Measurements from ENCODE around the gene ETV6.

- TF ChIP-seq CTCF (IDR thresholded peaks at IDR 0.05; ENCODE audit: borderline replicate concordance, extremely low read depth, low read length, poor library complexity, severe bottlenecking) (peak; percentile 4), EZH2 (IDR thresholded peaks at IDR 0.05; ENCODE audit: borderline replicate concordance, low read depth, low read length, severe bottlenecking) (no peak)
These were observed 149.5 kb downstream of the ETV6 start for GRCh38 chr12:11798856-11799501.
